OCI-LY1 (cell line): Measurements from ENCODE around the gene REG4.

Source experiments
- CTCF ChIP-seq: fragments of 200-600 bp; sonication (generic), shearing (Covaris generic); IDR thresholded peaks from 2 replicates; pipeline ENCODE4 v1.5.1; 2017; ENCODE audit warnings: mild to moderate bottlenecking, antibody characterized with exemption, low read length, moderate library complexity, mixed read lengths
- EZH2 ChIP-seq: fragments of 200-600 bp; sonication (generic), shearing (Covaris generic); IDR thresholded peaks from 2 replicates; pipeline ENCODE4 v1.8.0; 2017; ENCODE audit warnings: borderline replicate concordance, mixed run types, mild to moderate bottlenecking, antibody characterized with exemption, low read length, moderate library complexity, mixed read lengths

DNA sequence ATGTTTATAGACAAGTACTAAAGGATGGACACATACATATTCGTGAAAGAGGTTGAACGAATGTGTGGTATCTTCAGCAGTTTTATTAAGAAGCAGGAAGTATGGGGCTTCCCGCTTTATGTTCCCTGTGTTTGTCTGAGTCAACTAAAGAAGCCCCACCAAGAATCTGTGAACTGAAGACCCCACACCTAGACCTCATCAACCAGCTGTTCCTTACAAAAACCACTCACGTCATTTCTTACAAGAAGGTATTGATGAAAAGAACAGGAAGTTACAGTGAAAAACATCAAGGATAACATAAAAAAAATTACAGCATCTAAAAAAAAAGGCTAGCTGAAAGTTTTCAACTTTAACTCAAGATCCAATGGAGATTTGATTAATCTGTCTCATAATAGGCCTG is 12.3 kb downstream of the REG4 start:
- no peak for TF ChIP-seq EZH2
- TF ChIP-seq CTCF: no peak
